SU-DHL-6 (cell line): Measurements from ENCODE around the gene FRMD3.

Experiments used
- EZH2phosphoT487 ChIP-seq: fragments of 200-600 bp; sonication (generic), shearing (Covaris generic); conservative IDR thresholded peaks from 2 replicates; pipeline ENCODE4 v1.6.1; 2018; ENCODE audit warnings: mild to moderate bottlenecking, antibody characterized with exemption, low read length, moderate library complexity, mixed read lengths
- TF ChIP-seq, protein P1 (sequence below): fragments of 200-600 bp; sonication (generic); IDR thresholded peaks from one replicate; pipeline ENCODE4 v1.5.1; 2017; ENCODE audit warnings: antibody characterized with exemption, mild to moderate bottlenecking, low read length, moderate library complexity; ENCODE audit not compliant: insufficient read depth, poor library complexity, severe bottlenecking

DNA sequence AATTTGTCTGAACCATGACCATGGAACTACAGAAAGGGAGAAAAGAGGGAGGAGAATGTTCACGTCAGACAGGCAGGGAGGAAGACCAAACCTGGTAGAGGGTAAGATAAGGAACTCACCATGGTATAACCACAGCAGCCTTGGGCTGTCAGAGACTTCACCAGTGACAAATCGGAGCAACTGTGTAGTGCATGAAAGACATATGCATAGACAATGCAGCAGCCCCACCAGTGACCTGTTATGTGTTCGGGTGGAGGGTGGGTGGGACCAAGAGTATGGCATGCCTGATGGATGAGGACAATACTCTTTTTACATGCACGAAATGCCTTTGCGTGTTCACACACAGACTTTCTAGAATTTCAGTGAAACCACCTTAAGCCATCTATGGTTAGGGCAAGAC, 253.5 kb downstream of the FRMD3 start:
- TF ChIP-seq, protein P1, sequence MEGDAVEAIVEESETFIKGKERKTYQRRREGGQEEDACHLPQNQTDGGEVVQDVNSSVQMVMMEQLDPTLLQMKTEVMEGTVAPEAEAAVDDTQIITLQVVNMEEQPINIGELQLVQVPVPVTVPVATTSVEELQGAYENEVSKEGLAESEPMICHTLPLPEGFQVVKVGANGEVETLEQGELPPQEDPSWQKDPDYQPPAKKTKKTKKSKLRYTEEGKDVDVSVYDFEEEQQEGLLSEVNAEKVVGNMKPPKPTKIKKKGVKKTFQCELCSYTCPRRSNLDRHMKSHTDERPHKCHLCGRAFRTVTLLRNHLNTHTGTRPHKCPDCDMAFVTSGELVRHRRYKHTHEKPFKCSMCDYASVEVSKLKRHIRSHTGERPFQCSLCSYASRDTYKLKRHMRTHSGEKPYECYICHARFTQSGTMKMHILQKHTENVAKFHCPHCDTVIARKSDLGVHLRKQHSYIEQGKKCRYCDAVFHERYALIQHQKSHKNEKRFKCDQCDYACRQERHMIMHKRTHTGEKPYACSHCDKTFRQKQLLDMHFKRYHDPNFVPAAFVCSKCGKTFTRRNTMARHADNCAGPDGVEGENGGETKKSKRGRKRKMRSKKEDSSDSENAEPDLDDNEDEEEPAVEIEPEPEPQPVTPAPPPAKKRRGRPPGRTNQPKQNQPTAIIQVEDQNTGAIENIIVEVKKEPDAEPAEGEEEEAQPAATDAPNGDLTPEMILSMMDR, result no peak
- TF ChIP-seq EZH2phosphoT487, result no peak
